Erythroblast (primary cell): ENCODE measurements around the gene ADM5.
A peak's percentile ranks its signal among the peaks of the same experiment; 100 is the strongest.

Experiments
- DNase-seq, 2 experiments: peaks; one replicate each; lab custom pipeline; 2025; lab: John Stamatoyannopoulos, UW
- GATA1 ChIP-seq: IDR thresholded peaks from 2 replicates; pipeline ENCODE4 v1.6.1; 2011; ENCODE audit warnings: low read depth, mild to moderate bottlenecking, control low read depth, low read length, moderate library complexity
- POLR2A ChIP-seq: IDR thresholded peaks from 2 replicates; pipeline ENCODE4 v1.6.1; 2011; ENCODE audit warnings: mild to moderate bottlenecking, low read length

ADM5 gene

GRCh38 chr19:49653466-49653806, 36.0 kb upstream of the ADM5 start:
- TF ChIP-seq GATA1 (no peak), POLR2A (no peak)
- DNase-seq = no peak

GRCh38 chr19:49654581-49654980, 34.8 kb upstream of the ADM5 start:
- no peak for TF ChIP-seq GATA1
- no peak for TF ChIP-seq POLR2A
- DNase-seq = no peak

- TF ChIP-seq POLR2A = no peak
- TF ChIP-seq GATA1 = no peak
- no peak for DNase-seq
These were observed 33.6 kb upstream of the ADM5 start for GRCh38 chr19:49655570-49656455.

- no peak for DNase-seq
- TF ChIP-seq GATA1 = no peak
- no peak for TF ChIP-seq POLR2A
These were observed 32.8 kb upstream of the ADM5 start for GRCh38 chr19:49656456-49657109.

- no peak for DNase-seq
- TF ChIP-seq POLR2A = no peak
- TF ChIP-seq GATA1 = no peak
These were observed 31.8 kb upstream of the ADM5 start for GRCh38 chr19:49657493-49658138.

GRCh38 chr19:49658139-49658517, 31.3 kb upstream of the ADM5 start:
- no peak for DNase-seq

GRCh38 chr19:49658566-49659442, 30.6 kb upstream of the ADM5 start:
- DNase-seq = no peak
- TF ChIP-seq GATA1 = no peak
- TF ChIP-seq POLR2A = no peak

More at GRCh38 chr19:49658139-49658517, 31.3 kb upstream of the ADM5 start:
- TF ChIP-seq GATA1 (no peak), POLR2A (no peak)

- no peak for DNase-seq
- no peak for TF ChIP-seq GATA1
- TF ChIP-seq POLR2A = no peak
These were observed 28.9 kb upstream of the ADM5 start for GRCh38 chr19:49660338-49660961.

- no peak for DNase-seq
- TF ChIP-seq GATA1 (no peak), POLR2A (no peak)
These were observed 27.4 kb upstream of the ADM5 start for GRCh38 chr19:49662011-49662410.

- DNase-seq = no peak
- TF ChIP-seq GATA1 (no peak), POLR2A (no peak)
These were observed 26.2 kb upstream of the ADM5 start for GRCh38 chr19:49663224-49663623.

GRCh38 chr19:49664171-49665035, 25.0 kb upstream of the ADM5 start:
- TF ChIP-seq POLR2A (no peak), GATA1 (no peak)

GRCh38 chr19:49665036-49665350, 24.4 kb upstream of the ADM5 start:
- DNase-seq = no peak
- no peak for TF ChIP-seq GATA1
- no peak for TF ChIP-seq POLR2A

More at GRCh38 chr19:49664171-49665035, 25.0 kb upstream of the ADM5 start:
- DNase-seq = peak; percentile 83 to 92
